ENCODE data around the gene APLP1. TPM values are rescaled to one million over a fixed set of nuclear protein-coding genes. Genes with fewer than 3 reads are reported as not detected.

The APLP1 gene
- total RNA-seq, 1 donor from 2014 or later: 66.8 TPM

DNA sequence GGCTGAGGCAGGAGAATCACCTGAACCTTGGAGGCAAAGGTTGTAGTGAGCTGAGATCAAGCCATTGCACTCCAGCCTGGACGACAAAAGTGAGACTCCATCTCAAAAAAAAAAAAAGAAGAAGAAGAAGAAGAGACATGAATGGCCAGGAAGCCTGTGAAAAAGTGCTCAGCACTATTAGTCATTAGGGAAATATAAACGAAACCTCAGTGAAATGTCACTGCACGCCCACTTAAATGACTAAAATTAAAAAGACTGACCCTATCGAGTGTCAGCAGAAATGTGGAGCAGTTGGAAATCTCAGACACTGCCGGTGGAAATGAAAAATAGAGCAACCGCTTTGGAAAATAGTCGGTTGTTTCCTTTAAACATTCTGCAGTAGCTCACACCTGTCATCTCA, 45.2 kb downstream of the APLP1 start:
- H3K36me3 Mint-ChIP-seq (ENCODE audit: low read depth): no peaks in the 10 kb centered on the region
- no peaks in the 10 kb centered on the region for H3K9me3 Mint-ChIP-seq (ENCODE audit: low read depth)
- no peak for DNase-seq (ENCODE audit: low spot score)
- peaks cover 6% of the 10 kb centered on the region for H3K4me1 Mint-ChIP-seq (ENCODE audit: low read depth)
- H3K27me3 Mint-ChIP-seq (ENCODE audit: low read depth): peaks cover 6% of the 10 kb centered on the region
- H3K27ac Mint-ChIP-seq (ENCODE audit: unreplicated experiment): peak overlapping the region; percentile 70
- no peak overlapping the region for H3K4me3 Mint-ChIP-seq (ENCODE audit: unreplicated experiment)
- TF ChIP-seq, protein P1, sequence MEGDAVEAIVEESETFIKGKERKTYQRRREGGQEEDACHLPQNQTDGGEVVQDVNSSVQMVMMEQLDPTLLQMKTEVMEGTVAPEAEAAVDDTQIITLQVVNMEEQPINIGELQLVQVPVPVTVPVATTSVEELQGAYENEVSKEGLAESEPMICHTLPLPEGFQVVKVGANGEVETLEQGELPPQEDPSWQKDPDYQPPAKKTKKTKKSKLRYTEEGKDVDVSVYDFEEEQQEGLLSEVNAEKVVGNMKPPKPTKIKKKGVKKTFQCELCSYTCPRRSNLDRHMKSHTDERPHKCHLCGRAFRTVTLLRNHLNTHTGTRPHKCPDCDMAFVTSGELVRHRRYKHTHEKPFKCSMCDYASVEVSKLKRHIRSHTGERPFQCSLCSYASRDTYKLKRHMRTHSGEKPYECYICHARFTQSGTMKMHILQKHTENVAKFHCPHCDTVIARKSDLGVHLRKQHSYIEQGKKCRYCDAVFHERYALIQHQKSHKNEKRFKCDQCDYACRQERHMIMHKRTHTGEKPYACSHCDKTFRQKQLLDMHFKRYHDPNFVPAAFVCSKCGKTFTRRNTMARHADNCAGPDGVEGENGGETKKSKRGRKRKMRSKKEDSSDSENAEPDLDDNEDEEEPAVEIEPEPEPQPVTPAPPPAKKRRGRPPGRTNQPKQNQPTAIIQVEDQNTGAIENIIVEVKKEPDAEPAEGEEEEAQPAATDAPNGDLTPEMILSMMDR (IDR thresholded peaks at IDR 0.05): no peak

DNA sequence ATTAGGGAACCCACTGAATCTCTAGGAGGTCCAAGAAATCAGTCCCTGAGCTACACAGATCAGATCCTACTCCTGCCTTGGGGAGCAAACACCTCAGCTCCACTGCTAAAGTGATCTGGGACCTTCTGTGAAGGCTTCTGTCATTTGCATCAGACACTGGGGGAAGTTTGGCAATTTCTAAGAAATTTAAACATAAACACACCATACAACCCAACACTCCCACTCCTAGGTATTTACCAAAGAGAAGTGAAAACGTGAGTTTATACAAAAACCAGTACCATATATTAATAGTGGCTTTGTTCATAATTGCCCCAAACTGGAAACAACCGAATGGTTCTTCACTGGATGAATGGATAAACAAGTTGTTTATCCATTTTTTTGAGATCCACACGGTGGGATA, 47.1 kb downstream of the APLP1 start:
- no peak for DNase-seq (ENCODE audit: low spot score)
- Mint-ChIP-seq H3K4me3 (ENCODE audit: unreplicated experiment) (no peak overlapping the region), H3K9me3 (ENCODE audit: low read depth) (no peaks in the 10 kb centered on the region), H3K36me3 (ENCODE audit: low read depth) (no peaks in the 10 kb centered on the region), H3K27ac (ENCODE audit: unreplicated experiment) (no peak overlapping the region), H3K4me1 (ENCODE audit: low read depth) (peaks cover 6% of the 10 kb centered on the region), H3K27me3 (ENCODE audit: low read depth) (peaks cover 6% of the 10 kb centered on the region)
- TF ChIP-seq, protein P1 (IDR thresholded peaks at IDR 0.05): no peak

DNA sequence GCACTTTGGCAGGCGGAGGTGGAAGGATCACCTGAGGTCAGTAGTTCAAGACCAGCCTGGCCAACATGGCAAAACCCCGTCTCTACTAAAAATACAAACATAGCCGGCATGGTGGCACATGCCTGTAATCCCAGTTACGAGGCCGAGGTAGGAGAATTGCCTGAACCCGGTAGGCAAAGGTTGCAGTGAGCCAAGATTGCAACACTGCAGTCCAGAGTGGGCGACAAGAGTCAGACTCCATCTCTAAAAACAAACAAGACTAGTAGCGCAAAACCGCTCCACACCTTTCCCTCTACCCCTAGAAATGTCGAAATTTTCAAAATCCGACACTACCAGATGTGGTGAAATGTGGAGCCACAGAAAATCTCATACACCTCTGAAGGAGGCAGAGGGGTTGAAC, 50.9 kb downstream of the APLP1 start:
- Mint-ChIP-seq H3K27me3 (ENCODE audit: low read depth) (peaks cover 14% of the 10 kb centered on the region), H3K4me1 (ENCODE audit: low read depth) (no peaks in the 10 kb centered on the region), H3K4me3 (ENCODE audit: unreplicated experiment) (no peak overlapping the region), H3K36me3 (ENCODE audit: low read depth) (no peaks in the 10 kb centered on the region), H3K9me3 (ENCODE audit: low read depth) (no peaks in the 10 kb centered on the region), H3K27ac (ENCODE audit: unreplicated experiment) (no peak overlapping the region)
- TF ChIP-seq, protein P1 (IDR thresholded peaks at IDR 0.05): no peak
- DNase-seq (ENCODE audit: low spot score): no peak

DNA sequence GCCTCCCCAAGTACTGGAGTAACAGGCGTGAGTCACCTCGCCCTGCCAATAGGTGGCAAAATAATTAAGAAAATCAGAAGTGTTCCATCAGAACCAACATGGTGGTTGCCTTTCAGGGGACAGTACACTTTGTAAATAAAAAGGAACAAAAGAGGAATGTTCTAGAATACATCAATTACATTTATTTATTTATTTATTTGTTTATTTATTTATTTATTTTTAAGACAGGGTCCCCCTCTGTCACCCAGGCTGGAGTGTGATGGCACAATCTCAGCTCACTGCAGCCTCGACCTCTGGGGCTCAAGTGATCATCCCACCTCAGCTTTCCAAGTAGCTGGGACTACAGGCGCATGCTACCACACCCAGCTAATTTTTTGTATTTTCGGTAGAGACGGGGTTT, 52.6 kb downstream of the APLP1 start:
- H3K4me1 Mint-ChIP-seq (ENCODE audit: low read depth): no peaks in the 10 kb centered on the region
- no peak overlapping the region for H3K27ac Mint-ChIP-seq (ENCODE audit: unreplicated experiment)
- TF ChIP-seq, protein P1 (IDR thresholded peaks at IDR 0.05): no peak
- H3K36me3 Mint-ChIP-seq (ENCODE audit: low read depth): peaks cover 2% of the 10 kb centered on the region
- no peak for DNase-seq (ENCODE audit: low spot score)
- H3K27me3 Mint-ChIP-seq (ENCODE audit: low read depth): peaks cover 20% of the 10 kb centered on the region
- H3K9me3 Mint-ChIP-seq (ENCODE audit: low read depth): peaks cover 6% of the 10 kb centered on the region
- H3K4me3 Mint-ChIP-seq (ENCODE audit: unreplicated experiment): no peak overlapping the region

DNA sequence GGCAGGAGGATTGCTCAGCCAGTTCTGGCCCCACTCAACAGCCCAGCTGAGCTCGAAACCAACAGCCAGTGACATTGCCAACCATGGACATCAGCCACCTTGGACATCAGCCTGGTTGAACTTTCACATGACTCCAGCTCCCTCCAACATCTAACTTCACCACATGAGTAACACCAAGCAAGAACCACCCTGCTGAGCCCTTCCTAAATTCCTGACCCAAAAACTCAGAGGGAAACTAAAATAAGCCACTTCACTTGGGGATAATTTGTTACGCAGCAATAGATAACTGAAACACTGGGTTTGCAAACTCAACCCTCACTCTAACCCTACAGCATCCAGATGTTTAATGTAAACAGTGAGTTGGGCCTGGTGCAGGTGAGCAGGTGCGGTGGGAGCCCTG, 57.1 kb downstream of the APLP1 start:
- TF ChIP-seq, protein P1 (IDR thresholded peaks at IDR 0.05): no peak
- no peak overlapping the region for H3K27ac Mint-ChIP-seq (ENCODE audit: unreplicated experiment)
- peaks cover 6% of the 10 kb centered on the region for H3K9me3 Mint-ChIP-seq (ENCODE audit: low read depth)
- no peak overlapping the region for H3K4me3 Mint-ChIP-seq (ENCODE audit: unreplicated experiment)
- H3K36me3 Mint-ChIP-seq (ENCODE audit: low read depth): peaks cover 2% of the 10 kb centered on the region
- H3K4me1 Mint-ChIP-seq (ENCODE audit: low read depth): no peaks in the 10 kb centered on the region
- no peak for DNase-seq (ENCODE audit: low spot score)
- peaks cover 24% of the 10 kb centered on the region for H3K27me3 Mint-ChIP-seq (ENCODE audit: low read depth)

Measured in chondrocyte (in vitro differentiated cells).